ENCODE data around the gene GHRL. TPM values are rescaled to one million over a fixed set of nuclear protein-coding genes. Genes with fewer than 3 reads are reported as not detected.

GHRL gene

GRCh38 chr3:10238345-10239183 is 54.2 kb downstream of the GHRL start:
- no peaks in the 10 kb centered on the region for H3K27me3 ChIP-seq (ENCODE audit: control insufficient read depth in 3 of 3, insufficient read depth in 3 of 3, low read depth in 1 of 3, low read length in 3 of 3)
- DNase-seq (ENCODE audit: low spot score): no peak
- H2BK12ac ChIP-seq (ENCODE audit: low read length): no peak overlapping the region
- no peak overlapping the region for H3K4me2 ChIP-seq (ENCODE audit: insufficient read depth, low read length, poor library complexity, severe bottlenecking)
- H2BK5ac ChIP-seq (ENCODE audit: low read length): no peak overlapping the region
- H3K14ac ChIP-seq (ENCODE audit: low read length): no peak overlapping the region
- peak overlapping the region; percentile 29 for H3K18ac ChIP-seq (ENCODE audit: low read length)
- H4K91ac ChIP-seq (ENCODE audit: low read depth, low read length, poor library complexity): no peak overlapping the region
- no peak overlapping the region for H2BK15ac ChIP-seq (ENCODE audit: low read length)
- H3K4ac ChIP-seq (ENCODE audit: low read length): no peak overlapping the region
- H2BK120ac ChIP-seq (ENCODE audit: low read depth, low read length): no peak overlapping the region
- H2AK5ac ChIP-seq (ENCODE audit: low read depth, low read length): no peak overlapping the region
- no peaks in the 10 kb centered on the region for H3K36me3 ChIP-seq (replicated peaks in 1 of 2; ENCODE audit: control insufficient read depth in 2 of 2, insufficient read depth in 2 of 2, low read length in 2 of 2)
- H3K9me3 ChIP-seq (replicated peaks in 1 of 2; ENCODE audit: control insufficient read depth in 2 of 2, insufficient read depth in 1 of 2, low read depth in 1 of 2, low read length in 2 of 2): peaks cover 0 to 2% of the 10 kb centered on the region in 2 donors
- H3K4me1 ChIP-seq (ENCODE audit: control insufficient read depth in 2 of 2, insufficient read depth in 1 of 2, low read depth in 1 of 2, low read length in 2 of 2): peaks cover 0 to 2% of the 10 kb centered on the region in 2 donors
- no peak overlapping the region for H3K4me3 ChIP-seq (ENCODE audit: low read length in 2 of 2)
- no peak overlapping the region for H4K8ac ChIP-seq (ENCODE audit: low read depth, low read length)
- WGBS, 2 donors (ENCODE audit: extremely low coverage in 2 of 2, insufficient read length in 2 of 2, insufficient replicate concordance in 1 of 2): no CpG with 5 or more reads among the region's 15 CpGs
- no peak overlapping the region for H3K23ac ChIP-seq (ENCODE audit: low read depth, low read length, poor library complexity)
- no peaks in the 10 kb centered on the region for H3K79me1 ChIP-seq (ENCODE audit: low read depth, low read length)
- no peak overlapping the region for H3K27ac ChIP-seq (replicated peaks; ENCODE audit: low read length)
- no peak overlapping the region for H3K9ac ChIP-seq (ENCODE audit: low read depth, low read length, poor library complexity)
- no peak overlapping the region for H2AFZ ChIP-seq (ENCODE audit: low read length)

Small RNAs within 50 kb of the gene (small RNA-seq; reads per million reads assigned to genes)
- gene MIR378B (ENCODE audit: insufficient read depth) (3.9 reads per million, percentile 6 among the genes with 10 or more reads in this experiment), gene RF02126 (ENCODE audit: insufficient read depth) (not detected)

Data from neuronal stem cell (in vitro differentiated cells).